Retinal pigment epithelial cell (primary cell): ENCODE measurements around the gene GNMT.
A peak's percentile ranks its signal among the peaks of the same experiment; 100 is the strongest.

Experiments
- DNase-seq: peaks from one replicate; pipeline ENCODE4 v3.0.0-alpha.2; 2010; ENCODE audit warnings: low read depth
- H3K4me3 ChIP-seq: 2 replicates; pipeline ENCODE4 v1.5.1; 2011; ENCODE audit warnings: mild to moderate bottlenecking, low read length, control low read depth, moderate library complexity
- CTCF ChIP-seq: conservative IDR thresholded peaks from 2 replicates; pipeline ENCODE4 v1.5.1; 2011; ENCODE audit warnings: low read depth, low read length, control low read depth, inconsistent platforms

GNMT gene

DNA sequence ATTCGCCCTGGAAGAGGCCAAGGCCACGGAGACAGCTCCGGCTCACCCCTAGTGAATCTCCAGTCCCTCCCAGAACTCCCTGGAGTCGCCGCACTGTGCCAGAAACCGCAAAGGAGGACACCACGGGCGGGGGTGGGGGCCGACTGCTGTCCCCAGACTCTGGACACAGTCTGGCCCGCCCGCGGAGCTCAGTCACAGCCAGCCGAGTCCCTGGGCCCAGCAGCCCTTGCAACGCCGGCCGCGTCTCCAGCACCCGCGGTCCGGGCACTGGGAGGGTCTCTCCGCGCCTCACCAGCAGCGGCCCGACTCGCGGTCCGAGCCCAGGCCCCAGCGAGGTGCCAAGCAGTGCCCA lies 17.9 kb downstream of the GNMT start:
- TF ChIP-seq CTCF: no peak

GRCh38 chr6:42978839-42979522 lies 18.4 kb downstream of the GNMT start, which contains the start of gene PEX6:
TSS of gene PEX6 (minus strand) at chr6:42979181. CDS start at chr6:42979150, 31 bp downstream.
- peak; percentile 45 for DNase-seq
- TF ChIP-seq CTCF: no peak

More for the DNA sequence above, 17.9 kb downstream of the GNMT start:
- H3K4me3 ChIP-seq: peak overlapping the region; percentile 59
- DNase-seq: no peak

GRCh38 chr6:42979523-42980177 lies 19.1 kb downstream of the GNMT start:
- peak overlapping the region; percentile 59 for H3K4me3 ChIP-seq
- no peak for TF ChIP-seq CTCF
- no peak for DNase-seq

More at GRCh38 chr6:42978839-42979522, 18.4 kb downstream of the GNMT start, which contains the start of gene PEX6:
- H3K4me3 ChIP-seq: peak within 1 kb of the TSS; percentile 59

GRCh38 chr6:42981836-42982235 lies 21.3 kb downstream of the GNMT start:
- TF ChIP-seq CTCF: no peak
- DNase-seq: no peak
- no peak overlapping the region for H3K4me3 ChIP-seq

GRCh38 chr6:42984001-42984923 lies 23.7 kb downstream of the GNMT start, which contains the start of gene PPP2R5D:
TSS of gene PPP2R5D (plus strand) at chr6:42984570. CDS start at chr6:42984678, 108 bp downstream.
- peak; percentile 97 for DNase-seq
- TF ChIP-seq CTCF: no peak
- peak within 1 kb of the TSS; percentile 74 for H3K4me3 ChIP-seq

GRCh38 chr6:42984924-42985475 lies 24.4 kb downstream of the GNMT start:
- TF ChIP-seq CTCF: no peak
- peak overlapping the region; percentile 74 for H3K4me3 ChIP-seq
- DNase-seq: no peak
